SK-N-MC (cell line): ENCODE data around the gene RBM22.

Experiments used
- DNase-seq: peaks from one replicate; pipeline ENCODE4 v3.0.0-alpha.2; 2011; ENCODE audit warnings: low read depth, low spot score
- H3K27ac ChIP-seq: fragments of 200-600 bp; sonication (generic); 2 replicates; pipeline ENCODE4 v1.5.1; 2016; ENCODE audit warnings: mixed run types
- H3K36me3 ChIP-seq: fragments of 200-600 bp; sonication (generic); 2 replicates; pipeline ENCODE4 v1.6.1; 2017; ENCODE audit warnings: antibody characterized with exemption, low read length, mixed read lengths; ENCODE audit not compliant: insufficient read depth
- H3K4me3 ChIP-seq: fragments of 200-600 bp; sonication (generic); 2 replicates; pipeline ENCODE4 v1.5.1; 2016
- H3K9ac ChIP-seq: fragments of 200-600 bp; sonication (generic); 2 replicates; pipeline ENCODE4 v1.8.0; 2017; ENCODE audit warnings: mixed run types, mixed read lengths; ENCODE audit not compliant: insufficient read length
- H3K9me3 ChIP-seq: fragments of 200-600 bp; sonication (generic); 2 replicates; pipeline ENCODE4 v1.6.1; 2017; ENCODE audit warnings: low read depth, mild to moderate bottlenecking, antibody characterized with exemption, low read length, moderate library complexity, mixed read lengths
- EZH2 ChIP-seq: fragments of 200-600 bp; sonication (generic); IDR thresholded peaks from one replicate; pipeline ENCODE4 v1.6.1; 2017; ENCODE audit warnings: antibody characterized with exemption
- FOXP2 ChIP-seq: optimal IDR thresholded peaks from 2 replicates; pipeline ENCODE3; 2011; ENCODE audit warnings: mild to moderate bottlenecking, moderate library complexity; ENCODE audit not compliant: insufficient read depth; ENCODE audit errors: extremely low read length, control extremely low read depth
- POLR2AphosphoS5 ChIP-seq: IDR thresholded peaks from 2 replicates; pipeline ENCODE4 v1.6.1; 2012; ENCODE audit warnings: mild to moderate bottlenecking, low read depth, low read length, borderline replicate concordance

RBM22 gene

GRCh38 chr5:150665044-150665443 is 35.8 kb downstream of the RBM22 start:
- no peak for TF ChIP-seq EZH2
- no peak for TF ChIP-seq POLR2AphosphoS5
- TF ChIP-seq FOXP2: no peak
- Histone ChIP-seq H3K9ac (no peak overlapping the region), H3K9me3 (no peaks in the 10 kb centered on the region), H3K4me3 (no peak overlapping the region), H3K27ac (no peak overlapping the region), H3K36me3 (no peaks in the 10 kb centered on the region)
- no peak for DNase-seq

DNA sequence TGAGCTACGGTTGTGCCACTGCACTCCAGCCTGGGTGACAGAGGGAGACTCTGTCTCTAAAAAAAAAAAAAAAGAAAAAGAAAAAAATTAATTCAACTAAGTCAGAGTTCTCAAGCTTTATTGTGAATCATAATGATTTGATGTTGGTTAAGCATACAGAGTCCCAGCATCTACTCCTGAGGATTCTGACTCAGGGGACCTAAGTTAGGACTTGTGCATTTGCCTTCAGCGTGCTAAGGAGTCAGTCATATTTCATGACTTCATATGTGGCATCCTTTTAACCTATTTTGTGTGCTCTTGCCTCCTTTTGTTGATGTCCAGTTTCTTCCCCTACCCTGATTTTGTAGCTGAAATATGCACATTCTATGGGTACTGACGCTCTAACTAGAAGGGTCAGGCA is 36.9 kb downstream of the RBM22 start:
- H3K9me3 ChIP-seq: no peaks in the 10 kb centered on the region
- no peak for DNase-seq
- H3K4me3 ChIP-seq: no peak overlapping the region
- no peak overlapping the region for H3K9ac ChIP-seq
- no peak overlapping the region for H3K27ac ChIP-seq
- H3K36me3 ChIP-seq: no peaks in the 10 kb centered on the region
- no peak for TF ChIP-seq EZH2

- H3K36me3 ChIP-seq: no peaks in the 10 kb centered on the region
- no peak overlapping the region for H3K9ac ChIP-seq
- H3K9me3 ChIP-seq: no peaks in the 10 kb centered on the region
- DNase-seq: no peak
- no peak overlapping the region for H3K4me3 ChIP-seq
- H3K27ac ChIP-seq: no peak overlapping the region
- TF ChIP-seq POLR2AphosphoS5 (no peak), FOXP2 (no peak), EZH2 (no peak)
Observed at GRCh38 chr5:150662731-150663516, 37.9 kb downstream of the RBM22 start.

- DNase-seq: no peak
Observed at GRCh38 chr5:150661821-150662596, 38.9 kb downstream of the RBM22 start.

DNA sequence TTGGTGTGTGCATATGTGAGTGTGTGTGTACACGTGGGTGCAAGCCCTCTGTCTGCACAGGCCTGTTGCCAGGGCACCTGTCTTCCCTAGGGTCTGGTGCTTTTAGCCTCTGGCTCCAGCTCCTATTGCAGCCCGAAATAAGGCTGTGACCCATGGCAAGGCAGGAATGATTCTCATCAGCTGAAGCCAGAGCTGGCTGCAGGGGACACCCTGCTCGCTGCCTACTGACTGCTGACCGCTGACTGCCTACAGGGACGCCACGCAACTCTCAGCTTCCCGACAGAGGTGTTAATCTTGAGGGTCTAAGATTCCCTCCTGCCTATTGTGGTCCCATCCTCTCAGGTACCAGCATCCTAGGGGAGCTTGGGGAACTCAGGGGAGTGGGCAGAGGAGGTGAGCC is 39.8 kb downstream of the RBM22 start, which contains the start of gene MYOZ3:
MYOZ3 (plus strand) TSS at position 166 of the 400 bp plus-strand sequence. CDS start 1,691 bp downstream, outside the sequence.
- Histone ChIP-seq H3K27ac (no peak within 1 kb of the TSS), H3K9me3 (no peaks in the 10 kb centered on the region), H3K4me3 (no peak within 1 kb of the TSS), H3K36me3 (no peaks in the 10 kb centered on the region), H3K9ac (no peak within 1 kb of the TSS)
- no peak for DNase-seq
- TF ChIP-seq POLR2AphosphoS5 (no peak), FOXP2 (no peak), EZH2 (no peak)

More at GRCh38 chr5:150661821-150662596, 38.9 kb downstream of the RBM22 start:
- H3K9me3 ChIP-seq: no peaks in the 10 kb centered on the region
- H3K4me3 ChIP-seq: no peak overlapping the region
- H3K36me3 ChIP-seq: no peaks in the 10 kb centered on the region
- no peak overlapping the region for H3K9ac ChIP-seq
- no peak for TF ChIP-seq EZH2
- TF ChIP-seq POLR2AphosphoS5: no peak
- TF ChIP-seq FOXP2: no peak
- H3K27ac ChIP-seq: no peak overlapping the region

GRCh38 chr5:150660108-150660831 is 40.6 kb downstream of the RBM22 start:
- no peak overlapping the region for H3K4me3 ChIP-seq
- TF ChIP-seq POLR2AphosphoS5 (no peak), EZH2 (no peak)
- H3K36me3 ChIP-seq: no peaks in the 10 kb centered on the region
- H3K9ac ChIP-seq: no peak overlapping the region
- H3K9me3 ChIP-seq: no peaks in the 10 kb centered on the region
- DNase-seq: no peak
- H3K27ac ChIP-seq: no peak overlapping the region

- Histone ChIP-seq H3K36me3 (no peaks in the 10 kb centered on the region), H3K4me3 (no peak overlapping the region), H3K9me3 (no peaks in the 10 kb centered on the region), H3K9ac (no peak overlapping the region), H3K27ac (no peak overlapping the region)
- TF ChIP-seq FOXP2 (no peak), EZH2 (no peak), POLR2AphosphoS5 (no peak)
- no peak for DNase-seq
Observed at GRCh38 chr5:150659360-150660107, 41.3 kb downstream of the RBM22 start.
